Bronchial epithelial cell (primary cell): ENCODE results near the gene FAM193A. TPM values are rescaled to one million over a fixed set of nuclear protein-coding genes. Genes with fewer than 3 reads are reported as not detected.

Experiments
- DNase-seq: peaks from one replicate; pipeline ENCODE4 v3.0.0-alpha.2; 2010; ENCODE audit warnings: low read depth
- FAIRE-seq: peaks from 2 replicates; lab custom pipeline; 2011; peaks lifted over from hg19 to GRCh38; lab: Jason Lieb, UNC
- H3K27me3 ChIP-seq: 2 replicates; pipeline ENCODE4 v1.5.1; 2011; ENCODE audit warnings: low read length; ENCODE audit not compliant: control insufficient read depth, insufficient read depth
- H3K36me3 ChIP-seq: 2 replicates; pipeline ENCODE4 v1.5.1; 2011; ENCODE audit warnings: low read length; ENCODE audit not compliant: control insufficient read depth, insufficient read depth
- H3K4me3 ChIP-seq: 2 replicates; pipeline ENCODE4 v1.5.1; 2011; ENCODE audit warnings: mild to moderate bottlenecking, low read depth, low read length, control low read depth
- CTCF ChIP-seq: IDR thresholded peaks from 2 replicates; pipeline ENCODE4 v1.5.1; 2011; ENCODE audit warnings: mild to moderate bottlenecking, moderate library complexity, low read length, control low read depth, inconsistent platforms; ENCODE audit not compliant: insufficient read depth, severe bottlenecking
- total RNA-seq: library from RNA; depleted of rRNA; stranded (reverse); fragments of >200 nt; gene quantifications from 2 replicates; pipeline ENCODE4 v1.2.1, GENCODE V29; 2014

The FAM193A gene
- total RNA-seq, 1 donor from 2014 or later = 6.6 TPM

DNA sequence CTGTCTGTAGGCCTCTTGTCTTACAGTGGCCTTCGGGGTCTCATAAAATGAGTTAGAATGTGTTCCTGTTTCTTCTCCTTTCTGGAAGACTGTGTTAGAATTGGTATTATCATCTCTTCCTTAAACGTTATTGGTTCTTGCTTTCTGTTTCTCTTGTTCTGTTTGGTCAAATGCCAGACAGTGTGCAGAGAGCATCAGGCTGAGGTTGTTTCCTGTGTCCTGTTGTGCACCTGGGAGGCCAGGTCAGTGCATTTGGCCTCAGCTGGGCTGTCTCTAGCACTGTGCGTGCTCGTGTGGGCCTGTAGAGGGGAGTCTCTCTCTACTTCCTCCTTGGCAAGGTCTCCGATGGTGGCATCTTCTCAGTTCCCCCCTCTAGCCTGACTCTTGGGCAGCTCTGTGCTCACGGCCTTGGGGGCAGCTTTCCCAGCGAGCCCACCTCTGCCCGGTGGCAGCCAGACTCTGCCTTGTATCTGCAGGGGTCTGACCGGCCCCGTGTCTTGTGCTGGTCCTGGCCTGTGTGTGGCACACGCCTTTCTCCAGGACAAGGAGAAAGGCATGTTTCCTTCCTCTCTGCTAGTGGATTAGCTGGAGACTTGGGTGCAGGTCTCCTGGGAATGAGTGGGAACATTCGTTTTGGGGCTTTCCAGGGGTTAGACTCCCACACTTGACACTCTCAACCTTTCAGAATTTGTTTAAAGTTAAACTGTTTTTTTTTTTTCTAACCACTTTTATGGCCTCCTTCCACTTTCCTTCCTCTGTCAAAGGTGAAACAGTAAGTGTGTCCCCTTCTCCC, 62.3 kb downstream of the FAM193A start:
- TF ChIP-seq CTCF = no peak
- DNase-seq = no peak
- H3K27me3 ChIP-seq = no peaks in the 10 kb centered on the region
- FAIRE-seq = no peak
- peaks cover 14% of the 10 kb centered on the region for H3K36me3 ChIP-seq
- H3K4me3 ChIP-seq = no peak overlapping the region

GRCh38 chr4:2599304-2599654, 62.8 kb downstream of the FAM193A start:
- no peak for TF ChIP-seq CTCF
- no peak overlapping the region for H3K4me3 ChIP-seq
- H3K27me3 ChIP-seq = no peaks in the 10 kb centered on the region
- DNase-seq = no peak
- peaks cover 14% of the 10 kb centered on the region for H3K36me3 ChIP-seq
- no peak for FAIRE-seq

DNA sequence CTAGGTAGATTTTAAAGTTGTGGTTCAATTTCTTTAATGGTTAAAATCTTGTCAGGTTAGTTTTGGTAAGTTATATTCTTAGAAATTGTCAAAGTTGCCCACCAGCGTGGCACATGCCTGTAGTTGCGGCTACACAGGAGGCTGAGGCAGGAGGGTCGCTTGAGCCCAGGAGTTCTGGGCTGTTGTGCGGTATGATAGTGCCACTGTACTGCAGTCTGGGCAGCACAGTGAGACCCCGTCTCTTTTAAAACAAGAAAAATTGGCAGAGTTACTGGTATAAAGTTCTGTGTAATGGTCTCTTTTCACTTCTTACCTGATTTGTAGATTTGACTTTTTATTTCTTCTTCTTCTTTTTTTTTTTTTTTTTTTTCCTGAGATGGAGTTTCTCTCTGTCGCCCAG, 64.4 kb downstream of the FAM193A start:
- no peak for TF ChIP-seq CTCF
- no peak for DNase-seq
- Histone ChIP-seq H3K4me3 (no peak overlapping the region), H3K36me3 (peaks cover 14% of the 10 kb centered on the region), H3K27me3 (no peaks in the 10 kb centered on the region)
- no peak for FAIRE-seq

- TF ChIP-seq CTCF = no peak
- H3K27me3 ChIP-seq = no peaks in the 10 kb centered on the region
- H3K4me3 ChIP-seq = no peak overlapping the region
- no peak for FAIRE-seq
- DNase-seq = no peak
- peaks cover 3% of the 10 kb centered on the region for H3K36me3 ChIP-seq
Measured at GRCh38 chr4:2604614-2605013, 68.2 kb downstream of the FAM193A start.

DNA sequence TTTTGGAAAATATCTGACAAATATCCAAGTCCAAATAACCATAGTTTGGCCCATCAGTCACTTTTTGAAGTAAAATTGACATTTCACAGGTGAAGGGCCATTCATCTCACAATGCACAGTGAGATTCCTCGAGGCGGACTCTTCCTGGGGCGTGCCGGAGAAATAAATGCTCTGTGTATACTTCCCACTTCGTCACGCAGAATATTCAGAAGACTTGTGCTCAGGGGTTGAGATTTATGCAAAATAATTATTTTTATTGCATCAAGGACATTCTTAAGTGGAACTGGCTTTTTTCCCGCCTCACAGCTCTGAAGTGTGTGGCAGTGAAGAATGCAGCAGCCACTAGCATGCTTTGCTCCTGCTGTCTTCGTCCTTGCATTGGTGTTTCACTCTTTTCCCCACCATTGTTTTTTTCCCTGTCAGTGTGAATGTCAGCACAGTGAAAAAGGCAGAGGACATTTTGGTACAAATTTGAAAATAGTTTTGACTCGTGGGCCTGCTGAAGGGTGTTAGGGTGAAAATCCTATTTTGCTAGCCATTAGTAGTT, 70.6 kb downstream of the FAM193A start:
- Histone ChIP-seq H3K27me3 (no peaks in the 10 kb centered on the region), H3K36me3 (no peaks in the 10 kb centered on the region), H3K4me3 (no peak overlapping the region)
- FAIRE-seq = no peak
- no peak for DNase-seq
- TF ChIP-seq CTCF = no peak
